Measurements from ENCODE around the gene COG8.

The COG8 gene

DNA sequence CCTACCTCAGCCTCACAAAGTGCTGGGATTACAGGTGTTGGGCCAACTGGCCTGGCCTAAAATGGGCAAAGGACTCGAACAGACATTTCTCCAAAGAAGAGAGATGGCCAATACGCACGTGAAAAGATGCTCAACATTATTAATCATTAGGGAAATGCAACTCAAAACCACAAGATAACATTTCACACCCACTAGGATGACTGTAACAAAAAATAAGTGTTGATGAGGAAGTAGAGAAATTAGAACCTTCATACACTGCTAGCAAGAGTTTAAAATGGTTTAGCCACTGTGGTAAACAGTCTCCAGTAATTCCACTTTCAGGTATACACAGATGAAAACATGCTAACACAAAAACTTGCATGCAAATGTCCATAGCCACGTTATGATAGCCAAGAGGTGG, 6.6 kb upstream of the COG8 start:
- no peak for DNase-seq

- DNase-seq = no peak
Observed at GRCh38 chr16:69344171-69344570, 4.8 kb upstream of the COG8 start.

DNA sequence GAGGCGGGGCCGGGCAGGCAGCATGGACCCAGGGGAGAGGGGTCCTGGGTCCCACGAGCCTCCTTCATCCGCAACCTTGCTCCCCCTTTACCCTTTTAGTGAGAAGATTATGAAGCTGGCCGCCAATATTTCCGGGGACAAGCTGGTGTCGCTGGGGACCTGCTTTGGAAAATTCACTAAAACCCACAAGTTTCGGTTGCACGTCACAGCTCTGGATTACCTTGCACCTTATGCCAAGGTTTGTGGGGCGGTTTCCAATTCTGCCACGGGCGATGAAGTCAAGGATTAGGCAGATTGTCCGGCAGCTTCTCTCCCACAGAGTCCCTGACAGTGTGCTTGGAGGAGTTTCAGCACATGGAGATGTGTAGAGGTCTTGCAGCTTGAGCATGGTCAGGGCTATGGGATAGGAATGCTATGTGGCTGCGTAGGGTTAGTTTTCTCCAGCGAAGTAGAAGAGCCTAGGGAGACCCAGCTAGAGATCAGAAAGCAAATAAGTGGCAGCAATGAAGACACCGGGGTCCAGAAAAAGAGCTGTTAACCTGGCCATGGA, 806 bp upstream of the COG8 start:
- DNase-seq = no peak

- DNase-seq = no peak
Observed at GRCh38 chr16:69338557-69339288, 641 bp downstream of the COG8 start.

DNA sequence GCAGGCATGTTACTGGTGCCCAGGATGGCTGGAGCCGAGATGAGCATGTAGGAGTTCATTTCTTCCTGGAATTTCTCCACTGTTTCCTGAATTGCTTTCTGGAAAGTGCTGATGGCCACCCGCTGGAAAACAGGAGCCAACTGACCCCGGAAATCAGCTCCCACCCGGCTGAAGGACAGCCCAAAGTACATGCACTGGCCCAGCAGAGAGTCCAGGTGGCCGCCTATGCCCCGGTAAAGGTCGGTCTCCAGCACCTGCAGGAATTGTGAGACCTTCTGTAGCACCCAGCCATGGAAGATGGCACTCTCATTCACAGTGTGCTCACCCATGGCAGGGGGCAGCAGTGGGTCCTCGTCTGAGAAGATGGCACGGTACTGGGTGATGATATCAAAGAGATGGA, 4.7 kb downstream of the COG8 start:
- no peak for DNase-seq

- peak; percentile 97 for DNase-seq
Observed at GRCh38 chr16:69330286-69331109, 8.9 kb downstream of the COG8 start, which contains the start of gene PDF. Gene PDF, minus strand, starts transcription at chr16:69330588. Its CDS starts 18 bp downstream, at chr16:69330570.

DNA sequence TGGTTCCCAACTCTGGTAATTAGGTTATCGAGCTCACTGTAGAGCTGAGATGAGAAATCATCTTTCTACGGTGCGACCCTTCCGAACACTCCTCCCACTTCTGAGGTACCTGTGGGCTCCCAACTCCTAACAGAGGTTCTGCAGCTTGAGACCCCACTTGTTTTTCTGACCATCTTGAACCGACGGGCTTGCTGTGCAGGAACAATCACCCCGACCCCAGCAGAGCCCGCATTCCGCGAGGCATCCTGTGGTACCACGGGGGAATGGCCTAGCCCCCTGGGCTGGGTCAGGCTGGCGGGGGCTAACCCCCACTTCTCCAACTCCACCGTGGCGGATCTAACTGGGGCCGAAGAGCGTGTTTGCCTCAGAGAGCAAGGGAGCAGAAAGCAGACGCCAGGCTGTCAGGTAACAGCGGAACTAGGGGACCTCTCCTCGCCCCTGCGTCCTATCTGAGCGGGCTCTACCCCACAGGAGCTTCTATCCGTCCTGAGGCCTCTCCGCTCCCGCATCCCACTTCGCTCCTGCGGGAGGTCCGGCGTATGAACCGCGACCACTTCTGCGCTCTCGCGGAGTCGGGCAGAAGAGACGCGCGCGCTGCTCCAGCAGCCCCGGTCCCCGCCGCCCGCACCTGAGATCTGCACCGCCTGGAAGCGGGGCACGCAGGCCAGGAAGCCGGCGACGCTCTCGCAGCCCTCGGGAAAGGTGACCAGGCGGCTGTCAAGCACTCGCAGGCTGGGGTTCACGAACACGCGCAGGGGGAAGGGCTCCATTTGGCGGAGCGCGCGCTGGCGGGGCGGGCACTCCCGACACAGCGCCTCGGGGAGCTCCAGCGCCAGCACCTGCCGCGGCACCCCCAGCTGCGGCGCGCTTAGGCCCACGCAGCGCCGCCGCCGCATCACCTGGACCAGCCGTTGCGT, 9.7 kb downstream of the COG8 start:
- DNase-seq = no peak

DNA sequence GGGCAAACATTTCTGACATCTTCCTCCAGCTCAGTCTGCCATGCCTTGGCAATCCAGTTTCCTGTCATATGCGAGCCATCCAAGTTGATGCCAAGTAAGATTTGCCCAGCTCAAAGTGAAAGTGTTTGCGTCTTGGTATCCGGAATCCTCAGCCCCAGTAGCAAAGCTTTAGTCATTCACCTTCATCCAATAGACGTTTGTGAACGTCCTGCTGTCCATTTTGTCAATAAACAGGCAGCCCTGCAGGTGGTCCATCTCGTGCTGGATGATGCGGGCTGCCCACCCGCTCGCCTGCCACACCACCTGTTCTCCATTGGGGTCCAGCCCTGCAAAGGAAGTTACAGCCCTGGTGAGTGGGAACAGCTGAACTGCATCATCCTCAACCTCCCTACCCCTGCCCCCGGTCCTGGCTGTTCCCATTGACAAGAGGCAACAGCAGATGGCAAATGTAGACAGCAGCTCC, 10.5 kb downstream of the COG8 start:
- DNase-seq = no peak

- no peak for DNase-seq
Observed at GRCh38 chr16:69327585-69328310, 11.6 kb downstream of the COG8 start.

- DNase-seq = no peak
Observed at GRCh38 chr16:69326172-69326873, 13.0 kb downstream of the COG8 start.

GRCh38 chr16:69325784-69326171, 13.6 kb downstream of the COG8 start:
- no peak for DNase-seq

GRCh38 chr16:69324585-69325253, 14.6 kb downstream of the COG8 start:
- DNase-seq = no peak

GRCh38 chr16:69324013-69324531, 15.3 kb downstream of the COG8 start:
- DNase-seq = no peak

GRCh38 chr16:69323415-69323814, 15.9 kb downstream of the COG8 start:
- no peak for DNase-seq

- no peak for DNase-seq
Observed at GRCh38 chr16:69322343-69322742, 17.0 kb downstream of the COG8 start.

DNA sequence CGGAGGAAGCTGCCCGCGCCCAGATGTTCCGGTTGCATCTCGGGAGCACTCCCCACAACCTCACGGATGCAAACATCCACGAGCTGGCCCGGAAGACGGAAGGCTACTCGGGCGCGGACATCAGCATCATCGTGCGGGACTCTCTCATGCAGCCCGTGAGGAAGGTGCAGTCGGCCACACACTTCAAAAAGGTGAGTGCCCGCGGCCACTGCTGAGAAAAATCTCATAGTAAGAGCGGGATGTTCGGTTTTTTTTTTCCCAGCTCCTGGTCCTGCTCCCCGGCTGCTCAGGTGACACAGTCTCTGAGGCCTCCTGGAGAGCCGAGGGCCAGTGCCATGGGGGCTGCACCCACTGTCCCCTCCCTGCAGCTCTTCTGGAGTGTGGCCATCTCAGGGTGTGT, 18.3 kb downstream of the COG8 start:
- DNase-seq = no peak

DNA sequence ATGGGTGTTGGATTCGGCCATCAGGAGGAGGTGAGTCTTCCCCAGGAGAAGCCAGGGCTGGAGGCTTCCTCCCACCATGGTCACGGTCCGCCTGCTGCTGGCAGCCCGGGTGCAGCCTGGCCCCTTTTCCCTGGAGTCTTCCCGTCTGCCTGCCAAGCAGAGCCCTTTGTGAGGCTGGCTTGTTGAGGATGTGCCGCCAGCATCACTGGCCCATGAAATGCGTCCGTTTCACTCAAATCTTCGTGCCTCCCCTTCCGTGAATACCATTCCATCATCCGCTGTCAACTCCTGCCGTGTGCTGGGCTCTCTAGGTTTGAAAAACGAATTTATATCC, 18.7 kb downstream of the COG8 start:
- DNase-seq = no peak

GRCh38 chr16:69319826-69320739, 19.3 kb downstream of the COG8 start:
- DNase-seq = no peak

DNA sequence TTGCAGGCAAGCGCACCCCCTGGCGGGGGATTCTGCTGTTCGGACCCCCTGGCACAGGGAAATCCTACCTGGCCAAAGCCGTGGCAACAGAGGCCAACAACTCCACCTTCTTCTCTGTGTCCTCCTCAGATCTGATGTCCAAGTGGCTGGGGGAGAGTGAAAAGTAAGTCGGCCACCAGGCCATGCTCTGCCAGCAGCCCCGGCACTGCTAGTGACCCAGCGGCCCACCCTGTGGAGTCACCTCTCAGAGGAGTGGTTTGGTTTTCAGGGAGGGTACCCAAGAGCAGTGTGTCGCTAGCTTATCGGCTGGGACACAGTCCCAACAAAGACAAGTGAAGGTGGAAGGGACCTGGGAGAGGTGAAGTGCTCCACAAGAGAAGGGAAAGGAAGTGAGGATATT, 20.0 kb downstream of the COG8 start:
- DNase-seq = no peak

- DNase-seq = no peak
Observed at GRCh38 chr16:69318911-69319289, 20.5 kb downstream of the COG8 start.
